GM21786 (cell line): Measurements from ENCODE around the gene GGTLC1.
"Not testable (repeated sequence)": the region's sequence is repeated elsewhere in the genome, so short reads cannot be mapped to it uniquely, and the experiment has no call there.

Source experiments
- ATAC-seq: cut with Tn5 transposase; IDR thresholded peaks from one replicate; pipeline ENCODE4 v1.9.1; 2021; ENCODE audit not compliant: unreplicated experiment

The GGTLC1 gene

GRCh38 chr20:23995291-23995690 is 6.7 kb upstream of the GGTLC1 start:
- not testable (repeated sequence) for ATAC-seq

- not testable (repeated sequence) for ATAC-seq
Measured at GRCh38 chr20:23994001-23994633, 5.5 kb upstream of the GGTLC1 start.

- ATAC-seq: not testable (repeated sequence)
Measured at GRCh38 chr20:23993440-23993839, 4.9 kb upstream of the GGTLC1 start.

GRCh38 chr20:23990296-23990695 is 1.7 kb upstream of the GGTLC1 start:
- not testable (repeated sequence) for ATAC-seq

- ATAC-seq: not testable (repeated sequence)
Measured at GRCh38 chr20:23988966-23989365, 387 bp upstream of the GGTLC1 start.

GRCh38 chr20:23986716-23987115 is 1.9 kb downstream of the GGTLC1 start:
- not testable (repeated sequence) for ATAC-seq

GRCh38 chr20:23986310-23986709 is 2.3 kb downstream of the GGTLC1 start:
- not testable (repeated sequence) for ATAC-seq

GRCh38 chr20:23985790-23986225 is 2.8 kb downstream of the GGTLC1 start:
- ATAC-seq: not testable (repeated sequence)

GRCh38 chr20:23985066-23985789 is 3.4 kb downstream of the GGTLC1 start:
- not testable (repeated sequence) for ATAC-seq

GRCh38 chr20:23984476-23985023 is 4.0 kb downstream of the GGTLC1 start:
- not testable (repeated sequence) for ATAC-seq

- not testable (repeated sequence) for ATAC-seq
Measured at GRCh38 chr20:23982112-23983018, 6.2 kb downstream of the GGTLC1 start.

GRCh38 chr20:23981526-23981925 is 7.1 kb downstream of the GGTLC1 start:
- not testable (repeated sequence) for ATAC-seq

- not testable (repeated sequence) for ATAC-seq
Measured at GRCh38 chr20:23981014-23981413, 7.6 kb downstream of the GGTLC1 start.

GRCh38 chr20:23979899-23980811 is 8.4 kb downstream of the GGTLC1 start:
- not testable (repeated sequence) for ATAC-seq

GRCh38 chr20:23979380-23979779 is 9.2 kb downstream of the GGTLC1 start:
- ATAC-seq: not testable (repeated sequence)

GRCh38 chr20:23978457-23978856 is 10.1 kb downstream of the GGTLC1 start:
- not testable (repeated sequence) for ATAC-seq

- no peak for ATAC-seq
Measured at GRCh38 chr20:23974966-23975365, 13.6 kb downstream of the GGTLC1 start.

- ATAC-seq: no peak
Measured at GRCh38 chr20:23971310-23971709, 17.3 kb downstream of the GGTLC1 start.

GRCh38 chr20:23970049-23970448 is 18.5 kb downstream of the GGTLC1 start:
- ATAC-seq: no peak

GRCh38 chr20:23967616-23967979 is 21.0 kb downstream of the GGTLC1 start:
- no peak for ATAC-seq
